ENCODE results near the gene GRID2.

DNA sequence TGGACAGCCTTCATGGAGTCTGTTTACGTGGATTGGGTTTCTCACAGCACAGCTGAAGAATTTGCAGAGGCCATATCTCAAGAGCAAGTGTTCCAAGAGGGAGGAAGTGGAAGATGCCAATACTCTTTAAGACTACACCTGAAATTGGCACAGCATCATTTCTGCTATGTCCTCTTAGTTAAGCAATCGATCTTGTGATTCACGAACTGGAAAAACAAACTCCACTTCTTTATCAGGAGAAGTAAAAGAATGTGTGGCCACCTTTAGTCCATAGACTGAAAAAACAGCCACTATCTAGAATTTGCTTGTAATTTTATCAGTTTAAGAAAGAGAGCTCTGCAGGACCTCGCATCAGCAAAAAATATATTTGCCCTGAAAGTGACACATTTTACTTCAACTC lies 1051.6 kb downstream of the GRID2 start:
- TF ChIP-seq, protein P1, sequence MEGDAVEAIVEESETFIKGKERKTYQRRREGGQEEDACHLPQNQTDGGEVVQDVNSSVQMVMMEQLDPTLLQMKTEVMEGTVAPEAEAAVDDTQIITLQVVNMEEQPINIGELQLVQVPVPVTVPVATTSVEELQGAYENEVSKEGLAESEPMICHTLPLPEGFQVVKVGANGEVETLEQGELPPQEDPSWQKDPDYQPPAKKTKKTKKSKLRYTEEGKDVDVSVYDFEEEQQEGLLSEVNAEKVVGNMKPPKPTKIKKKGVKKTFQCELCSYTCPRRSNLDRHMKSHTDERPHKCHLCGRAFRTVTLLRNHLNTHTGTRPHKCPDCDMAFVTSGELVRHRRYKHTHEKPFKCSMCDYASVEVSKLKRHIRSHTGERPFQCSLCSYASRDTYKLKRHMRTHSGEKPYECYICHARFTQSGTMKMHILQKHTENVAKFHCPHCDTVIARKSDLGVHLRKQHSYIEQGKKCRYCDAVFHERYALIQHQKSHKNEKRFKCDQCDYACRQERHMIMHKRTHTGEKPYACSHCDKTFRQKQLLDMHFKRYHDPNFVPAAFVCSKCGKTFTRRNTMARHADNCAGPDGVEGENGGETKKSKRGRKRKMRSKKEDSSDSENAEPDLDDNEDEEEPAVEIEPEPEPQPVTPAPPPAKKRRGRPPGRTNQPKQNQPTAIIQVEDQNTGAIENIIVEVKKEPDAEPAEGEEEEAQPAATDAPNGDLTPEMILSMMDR (IDR thresholded peaks at IDR 0.05), result no peak
- no peak for TF ChIP-seq POLR2A (IDR thresholded peaks at IDR 0.05)

Measured in tibial nerve (tissue), 3 donors.